Heart right ventricle (tissue), 16 donors: ENCODE results near the gene UBAC2. TPM values are rescaled to one million over a fixed set of nuclear protein-coding genes. Genes with fewer than 3 reads are reported as not detected.

Experiments used
- ATAC-seq, 8 donors: fragments of 200-7000 bp; cut with Tn5 transposase; one replicate each; pipeline ENCODE4 v1.9.1; 2020; ENCODE audit warnings: mild to moderate bottlenecking in 8 of 8, moderate library complexity in 8 of 8, moderate number of reproducible peaks in 1 of 8
- DNase-seq, 2 donors: peaks; one replicate each; pipeline ENCODE4 v3.0.0-alpha.2; 2020
- H3K27ac ChIP-seq, 10 donors: fragments of 200-600 bp; sonication (generic) in 2 of 10; one replicate each; pipeline versions ENCODE4 v1.5.0 to v1.8.0; 2020 to 2022; ENCODE audit warnings: mild to moderate bottlenecking in 3 of 10
- H3K27me3 ChIP-seq, 7 donors: fragments of 200-600 bp; one replicate each; pipeline ENCODE4 v1.8.0; 2021 to 2022; ENCODE audit warnings: mild to moderate bottlenecking in 2 of 7
- H3K36me3 ChIP-seq, 9 donors: fragments of 200-600 bp; sonication (generic) in 1 of 9; one replicate each; pipeline versions ENCODE4 v1.5.0 to v1.8.0; 2020 to 2022; ENCODE audit warnings: mild to moderate bottlenecking in 2 of 9
- H3K4me1 ChIP-seq, 9 donors: fragments of 200-600 bp; sonication (generic) in 1 of 9; one replicate each; pipeline versions ENCODE4 v1.5.0 to v1.8.0; 2020 to 2022; ENCODE audit warnings: mild to moderate bottlenecking in 4 of 9
- H3K4me3 ChIP-seq, 10 donors: fragments of 200-600 bp; sonication (generic) in 2 of 10; one replicate each; pipeline versions ENCODE4 v1.5.0 to v1.8.0; 2020 to 2022; ENCODE audit warnings: mild to moderate bottlenecking in 7 of 10, moderate library complexity in 2 of 10
- H3K9me3 ChIP-seq, 11 donors: fragments of 200-600 bp in 10 of 11; sonication (generic) in 2 of 11; one replicate each; pipeline versions ENCODE4 v1.5.0 to v1.8.0; 2013 to 2022; ENCODE audit warnings: mild to moderate bottlenecking in 2 of 11, control low read depth in 1 of 11, moderate library complexity in 1 of 11
- WGBS, 2 donors: extraction: QIAGEN DNeasy Blood & Tissue Kit; methylation state at CpG; one replicate each; pipeline ENCODE4 v1.1.7; 2013; ENCODE audit warnings: inconsistent platforms in 1 of 2; 5-methylcytosine and 5-hydroxymethylcytosine counted together
- intact Hi-C, 10 donors: fragments of 100-400 bp; cut with DNase I; formaldehyde crosslinking; loops; one replicate each; pipeline versions ENCODE4 v1.11.1 to v1.14.2; 2022
- polyA plus RNA-seq, 2 donors: library from polyadenylated mRNA; stranded (reverse); fragments of 200-250 nt; gene quantifications; one replicate each; pipeline ENCODE4 v1.2.3, GENCODE V29; 2013
- total RNA-seq, 10 donors: library from RNA; stranded (reverse); fragmentation: NEBNext Ultra II Directional in 3 of 10; extraction: Animal tissue kit (Norgen Biotek cat#: 25700) in 3 of 10; gene quantifications; one replicate each; pipeline versions ENCODE4 v1.2.1 to v1.2.4, GENCODE V29; 2021 to 2023
- TF ChIP-seq, protein P1 (sequence below), 9 donors: fragments of 200-600 bp; sonication (generic) in 2 of 9; IDR thresholded peaks; one replicate each; pipeline versions ENCODE4 v1.5.0 to v1.8.0; 2021 to 2022; ENCODE audit warnings: antibody characterized with exemption in 9 of 9, mild to moderate bottlenecking in 5 of 9, moderate library complexity in 1 of 9
- donor health status: Arrhythmogenic right ventricular cardiomyopathy.
- donor health status: ischemic (EF 13 %, LVEDD 7.1; RV severe dilation, severe dysfunction).
- donor health status: healthy with polysubstance abuse.
- donor health status: DM: no; HTN: yes; CAD: no.
- donor health status: DM: no; HTN: no; CAD: no.
- donor health status: ischemic (EF 25% LVEDD 6.9; RV normal size, moderate dysfunction).
- donor health status: ischemic (EF 25% LVEDD 5.7; RV mildly dilated, moderate dysfunction).
- donor health status: healthy.
- donor health status: DM: yes; HTN: yes; CAD: no.
- donor health status: Ischemic cardiomyopathy.
- donor health status: ischemic (EF 35%, LVEDD 5.7; RV mildly dilated, moderate dysfunction).
- donor health status: nonischemic (EF 11% LVEDD 7.7; RV severe dilation, severe dysfunction).
- donor health status: DM: yes; HTN: yes; CAD: no.
- donor health status: PGD.
- donor health status: ischemic (EF 29% LVEDD 5.4; RV normal size, mild dysfunction).
- donor health status: nonischemic (EF 23%, LVEDD 6.1; RV moderate dilation, normal function).

The UBAC2 gene
- total and polyA plus RNA-seq, 12 donors = 31.8 to 60.4 (median 47.0) TPM

DNA sequence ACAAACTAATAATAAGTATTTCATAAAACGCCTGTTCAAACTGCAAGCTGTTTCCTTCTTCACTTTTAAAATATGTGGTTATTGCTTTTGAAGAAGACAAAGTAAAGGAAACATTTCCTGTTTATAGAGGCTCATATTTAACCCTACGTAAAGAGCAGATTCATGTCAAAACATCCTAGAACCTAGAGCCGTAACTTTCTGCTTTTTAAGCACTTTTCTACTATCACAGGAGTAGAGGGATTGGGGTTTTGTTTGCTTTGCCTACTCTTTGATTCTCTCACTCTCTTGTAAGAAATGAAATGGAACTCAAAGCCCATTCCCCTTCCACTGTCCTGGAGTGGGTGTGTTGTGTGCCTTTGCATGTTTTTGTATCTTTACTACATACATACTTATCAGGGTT lies 160.5 kb downstream of the UBAC2 start:
- peaks cover 0 to 51% (median 4%) of the 10 kb centered on the region in 9 donors for H3K36me3 ChIP-seq
- H3K27ac ChIP-seq = peak overlapping the region in 1 of 10 donors; percentile 89
- H3K4me3 ChIP-seq = no peak overlapping the region
- peaks cover 0 to 50% (median 7%) of the 10 kb centered on the region in 9 donors for H3K4me1 ChIP-seq
- no peaks in the 10 kb centered on the region for H3K27me3 ChIP-seq
- TF ChIP-seq, protein P1, sequence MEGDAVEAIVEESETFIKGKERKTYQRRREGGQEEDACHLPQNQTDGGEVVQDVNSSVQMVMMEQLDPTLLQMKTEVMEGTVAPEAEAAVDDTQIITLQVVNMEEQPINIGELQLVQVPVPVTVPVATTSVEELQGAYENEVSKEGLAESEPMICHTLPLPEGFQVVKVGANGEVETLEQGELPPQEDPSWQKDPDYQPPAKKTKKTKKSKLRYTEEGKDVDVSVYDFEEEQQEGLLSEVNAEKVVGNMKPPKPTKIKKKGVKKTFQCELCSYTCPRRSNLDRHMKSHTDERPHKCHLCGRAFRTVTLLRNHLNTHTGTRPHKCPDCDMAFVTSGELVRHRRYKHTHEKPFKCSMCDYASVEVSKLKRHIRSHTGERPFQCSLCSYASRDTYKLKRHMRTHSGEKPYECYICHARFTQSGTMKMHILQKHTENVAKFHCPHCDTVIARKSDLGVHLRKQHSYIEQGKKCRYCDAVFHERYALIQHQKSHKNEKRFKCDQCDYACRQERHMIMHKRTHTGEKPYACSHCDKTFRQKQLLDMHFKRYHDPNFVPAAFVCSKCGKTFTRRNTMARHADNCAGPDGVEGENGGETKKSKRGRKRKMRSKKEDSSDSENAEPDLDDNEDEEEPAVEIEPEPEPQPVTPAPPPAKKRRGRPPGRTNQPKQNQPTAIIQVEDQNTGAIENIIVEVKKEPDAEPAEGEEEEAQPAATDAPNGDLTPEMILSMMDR (IDR thresholded peaks at IDR 0.05) = no peak
- intact Hi-C loops = no loop called here
- H3K9me3 ChIP-seq = no peaks in the 10 kb centered on the region
- WGBS, 2 donors = 82 to 86% methylated on average over 3 of the region's 3 CpGs
- ATAC-seq (no peak), DNase-seq (no peak)

DNA sequence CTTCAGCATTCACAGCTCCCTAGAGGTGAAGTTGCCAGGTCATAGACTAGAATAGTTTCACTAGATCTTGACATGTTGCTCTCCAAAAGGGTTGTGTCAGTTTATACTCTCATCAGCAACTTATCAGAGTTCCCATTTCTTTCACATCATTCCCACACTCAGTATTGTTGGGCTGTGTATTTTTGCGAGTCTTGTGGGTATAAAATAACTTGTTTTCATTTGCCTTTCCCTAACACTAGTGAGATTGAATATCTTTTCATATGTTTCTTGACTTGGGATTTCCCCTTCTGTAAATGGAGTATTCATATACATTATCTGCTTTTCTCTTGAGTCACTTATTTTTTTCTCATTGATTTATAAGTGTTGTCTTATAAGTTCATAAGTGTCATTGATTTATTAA lies 161.7 kb downstream of the UBAC2 start:
- no peaks in the 10 kb centered on the region for H3K9me3 ChIP-seq
- H3K27ac ChIP-seq = peak overlapping the region in 1 of 10 donors; percentile 75
- H3K4me1 ChIP-seq = peaks cover 0 to 50% (median 2%) of the 10 kb centered on the region in 9 donors
- peaks cover 0 to 44% (median 2%) of the 10 kb centered on the region in 9 donors for H3K36me3 ChIP-seq
- WGBS, 2 donors = 89 to 94% methylated on average over 1 of the region's 1 CpG
- no peaks in the 10 kb centered on the region for H3K27me3 ChIP-seq
- TF ChIP-seq, protein P1 (IDR thresholded peaks at IDR 0.05) = no peak
- no peak for DNase-seq
- H3K4me3 ChIP-seq = no peak overlapping the region
- intact Hi-C loops = no loop called here
- ATAC-seq = no peak

DNA sequence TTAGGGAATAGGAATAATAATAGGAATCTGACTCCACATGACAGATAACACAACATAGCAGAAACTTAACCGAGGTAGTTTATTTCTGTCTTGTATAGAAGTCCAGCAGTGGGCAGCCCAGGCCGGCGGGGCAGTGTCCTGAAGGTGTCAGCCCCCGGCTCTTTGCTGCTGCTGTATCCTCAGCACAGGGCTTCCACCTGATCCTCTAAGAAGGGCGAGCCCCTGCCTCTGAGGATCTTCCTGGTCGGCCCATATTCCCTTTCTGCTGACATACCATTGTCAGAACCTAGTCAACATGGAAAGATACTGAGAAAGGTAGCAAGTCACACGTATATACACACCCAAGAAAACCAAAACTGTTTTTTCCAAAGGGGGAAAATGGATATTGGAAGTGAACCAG lies 162.7 kb downstream of the UBAC2 start:
- intact Hi-C loops = no loop called here
- H3K27ac ChIP-seq = peak overlapping the region in 2 of 10 donors; percentile 7 to 26
- peak in 2 of 8 donors; percentile 35 to 61 for ATAC-seq
- TF ChIP-seq, protein P1 (IDR thresholded peaks at IDR 0.05) = no peak
- H3K4me3 ChIP-seq = no peak overlapping the region
- H3K27me3 ChIP-seq = no peaks in the 10 kb centered on the region
- H3K9me3 ChIP-seq = no peaks in the 10 kb centered on the region
- 62 to 82% methylated on average over 7 of the region's 7 CpGs for WGBS, 2 donors
- no peak for DNase-seq
- peaks cover 0 to 40% (median 0%) of the 10 kb centered on the region in 9 donors for H3K36me3 ChIP-seq
- H3K4me1 ChIP-seq = peaks cover 0 to 50% (median 0%) of the 10 kb centered on the region in 9 donors

DNA sequence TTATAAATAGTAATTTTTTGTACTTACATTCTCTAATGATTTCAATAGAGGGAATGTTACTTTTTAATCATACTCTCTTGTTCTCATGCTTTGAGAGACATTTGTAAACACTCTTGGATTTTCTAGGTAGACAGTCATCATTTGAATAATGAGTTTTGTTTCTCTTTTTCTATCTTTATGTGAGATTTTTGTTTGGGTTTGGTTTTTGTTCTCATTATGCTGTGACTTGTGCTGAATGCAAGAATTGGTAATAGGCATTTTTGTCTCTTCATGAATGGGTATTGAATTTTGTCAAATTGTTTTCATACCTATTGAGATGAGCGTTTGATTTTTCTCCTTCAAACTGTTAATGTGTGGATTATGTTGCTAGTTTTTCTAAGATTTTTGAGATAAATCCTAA lies 163.3 kb downstream of the UBAC2 start:
- Histone ChIP-seq H3K9me3 (no peaks in the 10 kb centered on the region), H3K27ac (peak overlapping the region in 1 of 10 donors; percentile 26), H3K4me3 (no peak overlapping the region), H3K4me1 (peaks cover 0 to 51% (median 0%) of the 10 kb centered on the region in 9 donors), H3K27me3 (no peaks in the 10 kb centered on the region), H3K36me3 (peaks cover 0 to 39% (median 0%) of the 10 kb centered on the region in 9 donors)
- TF ChIP-seq, protein P1 (IDR thresholded peaks at IDR 0.05) = no peak
- DNase-seq = no peak
- 88 to 90% methylated on average over 1 of the region's 1 CpG for WGBS, 2 donors
- ATAC-seq = no peak
- intact Hi-C loops = no loop called here
